Liver (tissue), 3 donors: ENCODE results near the gene NHERF1.
A peak's percentile ranks its signal among the peaks of the same experiment; 100 is the strongest.

ENCODE experiments used
- RXRA ChIP-seq, 2 donors: IDR thresholded peaks; 2 replicates each; pipeline ENCODE4 v1.6.1; 2017 to 2018; ENCODE audit warnings: antibody characterized with exemption in 2 of 2, mild to moderate bottlenecking in 1 of 2
- TF ChIP-seq, protein P1 (sequence below): fragments of 150-350 bp; IDR thresholded peaks from 2 replicates; pipeline ENCODE4 v1.5.1; 2017; ENCODE audit warnings: improper control_type of control experiment, low read depth, low read length; ENCODE audit not compliant: missing input control
- TF ChIP-seq, protein P2 (sequence below): IDR thresholded peaks from 2 replicates; pipeline ENCODE4 v1.6.1; 2016; ENCODE audit warnings: antibody characterized with exemption
- donor health status: healthy.
- donor health status: healthy.

GRCh38 chr17:74736513-74737298 lies 11.7 kb upstream of the NHERF1 start, which contains the start of gene RAB37:
- TF ChIP-seq, protein P1, sequence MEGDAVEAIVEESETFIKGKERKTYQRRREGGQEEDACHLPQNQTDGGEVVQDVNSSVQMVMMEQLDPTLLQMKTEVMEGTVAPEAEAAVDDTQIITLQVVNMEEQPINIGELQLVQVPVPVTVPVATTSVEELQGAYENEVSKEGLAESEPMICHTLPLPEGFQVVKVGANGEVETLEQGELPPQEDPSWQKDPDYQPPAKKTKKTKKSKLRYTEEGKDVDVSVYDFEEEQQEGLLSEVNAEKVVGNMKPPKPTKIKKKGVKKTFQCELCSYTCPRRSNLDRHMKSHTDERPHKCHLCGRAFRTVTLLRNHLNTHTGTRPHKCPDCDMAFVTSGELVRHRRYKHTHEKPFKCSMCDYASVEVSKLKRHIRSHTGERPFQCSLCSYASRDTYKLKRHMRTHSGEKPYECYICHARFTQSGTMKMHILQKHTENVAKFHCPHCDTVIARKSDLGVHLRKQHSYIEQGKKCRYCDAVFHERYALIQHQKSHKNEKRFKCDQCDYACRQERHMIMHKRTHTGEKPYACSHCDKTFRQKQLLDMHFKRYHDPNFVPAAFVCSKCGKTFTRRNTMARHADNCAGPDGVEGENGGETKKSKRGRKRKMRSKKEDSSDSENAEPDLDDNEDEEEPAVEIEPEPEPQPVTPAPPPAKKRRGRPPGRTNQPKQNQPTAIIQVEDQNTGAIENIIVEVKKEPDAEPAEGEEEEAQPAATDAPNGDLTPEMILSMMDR = no peak
- TF ChIP-seq, protein P2, sequence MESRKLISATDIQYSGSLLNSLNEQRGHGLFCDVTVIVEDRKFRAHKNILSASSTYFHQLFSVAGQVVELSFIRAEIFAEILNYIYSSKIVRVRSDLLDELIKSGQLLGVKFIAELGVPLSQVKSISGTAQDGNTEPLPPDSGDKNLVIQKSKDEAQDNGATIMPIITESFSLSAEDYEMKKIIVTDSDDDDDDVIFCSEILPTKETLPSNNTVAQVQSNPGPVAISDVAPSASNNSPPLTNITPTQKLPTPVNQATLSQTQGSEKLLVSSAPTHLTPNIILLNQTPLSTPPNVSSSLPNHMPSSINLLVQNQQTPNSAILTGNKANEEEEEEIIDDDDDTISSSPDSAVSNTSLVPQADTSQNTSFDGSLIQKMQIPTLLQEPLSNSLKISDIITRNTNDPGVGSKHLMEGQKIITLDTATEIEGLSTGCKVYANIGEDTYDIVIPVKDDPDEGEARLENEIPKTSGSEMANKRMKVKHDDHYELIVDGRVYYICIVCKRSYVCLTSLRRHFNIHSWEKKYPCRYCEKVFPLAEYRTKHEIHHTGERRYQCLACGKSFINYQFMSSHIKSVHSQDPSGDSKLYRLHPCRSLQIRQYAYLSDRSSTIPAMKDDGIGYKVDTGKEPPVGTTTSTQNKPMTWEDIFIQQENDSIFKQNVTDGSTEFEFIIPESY = no peak
- TF ChIP-seq RXRA (IDR thresholded peaks at IDR 0.05) = peak; percentile 84 to 91
